HL-60/S4 treated with retinoic acid at 250 ng/mL for 4 days and 3 days (cell line): Measurements from ENCODE around the gene TMEM181.
"Not testable (repeated sequence)": the region's sequence is repeated elsewhere in the genome, so short reads cannot be mapped to it uniquely, and the experiment has no call there.

Experiments used
- in situ Hi-C: fragments of 300-500 bp; cut with MboI; formaldehyde crosslinking; loops from 2 replicates; pipeline ENCODE4 v1.7.0; 2022; ENCODE audit warnings: low sequenced_read_pairs

TMEM181 gene, protein sequence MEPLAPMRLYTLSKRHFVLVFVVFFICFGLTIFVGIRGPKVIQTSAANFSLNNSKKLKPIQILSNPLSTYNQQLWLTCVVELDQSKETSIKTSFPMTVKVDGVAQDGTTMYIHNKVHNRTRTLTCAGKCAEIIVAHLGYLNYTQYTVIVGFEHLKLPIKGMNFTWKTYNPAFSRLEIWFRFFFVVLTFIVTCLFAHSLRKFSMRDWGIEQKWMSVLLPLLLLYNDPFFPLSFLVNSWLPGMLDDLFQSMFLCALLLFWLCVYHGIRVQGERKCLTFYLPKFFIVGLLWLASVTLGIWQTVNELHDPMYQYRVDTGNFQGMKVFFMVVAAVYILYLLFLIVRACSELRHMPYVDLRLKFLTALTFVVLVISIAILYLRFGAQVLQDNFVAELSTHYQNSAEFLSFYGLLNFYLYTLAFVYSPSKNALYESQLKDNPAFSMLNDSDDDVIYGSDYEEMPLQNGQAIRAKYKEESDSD

GRCh38 chr6:158559895-158560835, at the start of gene TMEM181:
Gene TMEM181, plus strand, starts transcription at chr6:158560091. Its CDS starts 134 bp downstream, at chr6:158560225.
- in situ Hi-C loops, result no loop called here

DNA sequence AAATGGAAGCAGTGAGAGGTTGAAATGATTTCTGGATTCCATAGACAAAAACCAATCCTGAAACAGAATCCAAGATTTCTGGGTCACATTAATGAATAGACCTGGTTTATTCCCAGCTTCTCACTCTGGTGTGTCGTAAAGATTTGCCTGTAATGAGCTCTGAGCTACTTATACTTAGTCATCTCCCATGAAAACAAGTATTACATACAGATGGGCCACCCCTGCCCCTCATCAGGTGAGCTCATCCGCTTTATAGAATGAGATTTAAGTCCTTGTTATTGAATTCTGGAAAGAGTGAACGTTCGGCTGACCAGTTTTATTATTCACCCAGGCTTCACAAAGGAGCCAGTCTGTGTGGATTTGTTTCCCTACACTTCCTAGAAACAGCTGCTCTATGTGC, 47.1 kb upstream of the TMEM181 start:
- in situ Hi-C loops, result no loop called here

DNA sequence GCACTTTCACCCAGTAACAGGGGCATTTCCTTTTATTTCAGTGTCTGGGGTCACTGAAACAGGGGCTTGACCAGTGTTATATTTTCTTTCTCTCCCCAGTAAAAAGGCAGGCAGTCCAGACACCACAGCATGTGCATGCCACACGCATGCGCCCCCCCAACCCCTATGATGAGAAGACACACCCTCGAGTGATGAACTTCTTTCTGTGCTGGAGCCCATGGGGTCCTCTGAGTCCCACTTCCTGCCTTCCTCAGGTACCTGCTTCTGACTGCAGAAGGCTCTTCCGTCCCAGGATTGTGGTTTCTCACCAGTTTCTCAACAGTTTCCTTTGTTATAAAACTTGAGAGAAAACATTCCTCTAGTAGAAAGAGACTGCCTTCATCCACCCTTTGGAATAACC, 45.7 kb upstream of the TMEM181 start:
- in situ Hi-C loops, result no loop called here

DNA sequence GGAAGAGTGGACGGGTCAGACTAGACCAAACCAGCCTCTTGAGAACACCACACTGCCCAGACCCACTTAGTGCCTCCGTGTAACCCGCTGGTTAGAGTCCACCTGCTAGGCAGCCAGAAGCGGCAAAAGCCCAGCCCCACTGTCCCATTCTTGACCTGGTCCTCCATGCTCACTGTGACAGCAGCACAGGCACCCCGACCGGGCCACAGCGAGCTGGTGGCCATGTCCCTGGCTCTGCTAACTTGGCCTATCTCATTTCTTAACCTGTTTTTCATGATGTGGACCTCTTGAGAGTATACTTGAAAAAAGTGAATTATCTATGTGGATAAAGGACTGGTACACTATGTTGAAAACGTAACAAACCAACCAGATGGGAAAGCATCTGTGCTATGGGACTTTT, 44.9 kb upstream of the TMEM181 start:
- in situ Hi-C loops, result no loop called here

DNA sequence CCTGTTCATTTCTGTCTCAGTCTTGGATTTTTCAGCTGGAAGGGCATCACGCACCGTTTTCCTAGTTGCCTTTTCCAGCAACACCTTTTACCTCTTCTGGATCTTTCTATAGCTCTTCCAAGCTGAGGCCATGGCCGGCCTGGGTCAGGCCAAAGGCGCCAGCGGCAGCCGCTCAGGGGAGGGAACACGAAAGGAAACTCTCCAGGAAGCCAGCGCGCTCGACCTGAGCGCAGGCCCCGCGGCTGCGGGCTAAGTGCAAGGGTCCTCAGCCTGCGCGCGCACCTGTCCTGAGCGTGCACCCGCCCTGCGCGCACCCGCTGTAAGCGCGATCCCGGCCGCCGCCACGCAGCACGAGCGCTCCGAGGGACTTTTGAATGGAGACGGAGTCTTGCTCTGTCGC, 43.8 kb upstream of the TMEM181 start:
- in situ Hi-C loops, result no loop called here

DNA sequence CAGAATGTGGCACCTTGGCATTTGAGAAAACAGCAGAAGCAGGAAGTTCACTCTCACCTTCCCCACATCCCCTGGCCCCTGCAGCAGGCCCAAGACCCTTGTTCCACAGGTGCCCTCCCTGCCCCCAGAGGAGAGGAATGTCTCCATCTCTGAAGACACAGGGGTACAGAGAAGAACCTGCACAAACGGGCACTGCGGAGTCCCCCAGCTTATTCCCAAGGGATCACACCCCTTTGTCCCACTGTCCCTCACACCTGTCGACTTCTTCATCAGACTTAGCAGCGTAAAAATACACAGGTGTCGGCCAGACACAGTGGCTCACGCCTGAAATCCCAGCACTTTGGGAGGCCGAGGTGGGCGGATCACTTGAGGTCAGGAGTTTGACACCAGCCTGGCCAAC, 42.9 kb upstream of the TMEM181 start:
- in situ Hi-C loops, result no loop called here

DNA sequence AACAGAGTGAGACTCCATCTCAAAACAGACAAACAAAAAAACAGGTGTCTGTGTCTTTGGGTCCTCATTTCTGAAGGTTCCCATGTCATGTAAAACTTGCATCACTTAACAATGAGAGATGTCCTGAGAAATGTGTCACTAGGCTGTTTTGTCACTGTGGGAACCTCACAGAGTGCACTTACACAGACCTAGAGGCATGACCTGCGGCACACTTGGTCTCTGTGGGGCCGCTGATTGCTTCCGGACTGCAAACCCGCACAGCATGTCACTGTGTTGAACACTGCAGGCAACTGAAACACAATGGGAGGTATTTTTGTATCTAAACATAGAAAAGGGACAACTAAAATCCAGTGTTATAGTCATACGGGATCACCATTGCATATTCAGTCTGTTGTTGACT, 42.3 kb upstream of the TMEM181 start:
- in situ Hi-C loops, result no loop called here

- in situ Hi-C loops, result no loop called here
Observed at GRCh38 chr6:158518191-158519127, 41.4 kb upstream of the TMEM181 start.

GRCh38 chr6:158519300-158519699, 40.6 kb upstream of the TMEM181 start:
- in situ Hi-C loops, result no loop called here

DNA sequence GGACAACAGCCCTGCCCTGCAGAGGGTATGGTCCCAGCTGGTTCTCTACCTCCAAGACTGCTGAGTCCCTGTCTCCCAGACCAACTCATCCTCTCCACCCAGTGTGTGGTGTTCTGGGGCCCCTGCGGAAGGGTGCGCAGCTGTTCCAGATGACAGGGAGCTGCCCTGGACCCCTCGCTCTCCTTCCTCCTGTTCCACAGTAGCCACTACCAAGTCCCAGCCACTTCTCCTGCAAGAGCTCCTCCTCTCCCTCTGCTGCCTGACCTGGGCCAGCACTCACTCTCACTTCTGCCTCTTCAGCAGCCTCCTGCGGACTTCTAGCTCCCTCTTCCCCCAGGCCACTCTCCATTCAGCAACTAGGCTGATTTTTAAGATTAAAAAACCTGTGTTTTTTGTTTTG, 40.1 kb upstream of the TMEM181 start:
- in situ Hi-C loops, result no loop called here

DNA sequence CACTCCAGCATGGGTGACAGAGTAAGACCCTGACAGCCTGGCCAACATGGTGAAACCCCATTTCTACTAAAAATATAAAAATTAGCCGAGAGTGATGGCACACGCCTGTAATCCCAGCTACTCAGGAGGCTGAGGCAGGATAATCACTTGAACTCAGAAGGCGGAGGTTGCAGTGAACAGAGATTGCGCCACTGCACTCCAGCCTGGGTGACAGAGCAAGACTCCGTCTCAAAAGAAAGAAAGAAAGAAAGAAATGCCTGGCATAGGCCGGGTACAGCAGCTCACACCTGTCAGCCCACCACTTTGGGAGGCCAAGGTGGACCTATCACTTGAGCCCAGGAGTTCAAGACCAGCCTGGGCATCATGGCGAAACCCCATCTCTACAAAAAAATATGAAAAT, 38.9 kb upstream of the TMEM181 start:
- in situ Hi-C loops, result not testable (repeated sequence)

DNA sequence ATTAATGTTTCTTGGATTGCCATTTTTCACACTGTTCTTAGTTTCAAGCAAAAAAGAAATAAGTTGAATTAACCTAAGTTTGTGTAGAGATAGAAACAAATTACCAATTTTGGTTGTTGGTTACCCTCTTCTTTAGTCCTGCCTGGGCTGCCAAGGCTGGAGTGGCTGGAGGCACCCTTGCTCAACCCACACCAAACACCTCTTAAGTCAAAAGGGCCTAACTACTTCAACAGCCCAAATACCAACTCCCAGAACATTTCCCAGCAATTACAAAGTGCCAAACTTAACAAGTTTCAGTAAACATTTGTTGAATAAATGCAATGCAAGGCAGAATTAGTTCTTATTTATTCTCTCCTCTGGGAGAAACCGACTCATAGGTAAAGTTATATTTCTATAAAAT, 38.1 kb upstream of the TMEM181 start:
- in situ Hi-C loops, result no loop called here

- in situ Hi-C loops, result no loop called here
Observed at GRCh38 chr6:158522616-158523015, 37.3 kb upstream of the TMEM181 start.

GRCh38 chr6:158524311-158524710, 35.6 kb upstream of the TMEM181 start:
- in situ Hi-C loops, result no loop called here

DNA sequence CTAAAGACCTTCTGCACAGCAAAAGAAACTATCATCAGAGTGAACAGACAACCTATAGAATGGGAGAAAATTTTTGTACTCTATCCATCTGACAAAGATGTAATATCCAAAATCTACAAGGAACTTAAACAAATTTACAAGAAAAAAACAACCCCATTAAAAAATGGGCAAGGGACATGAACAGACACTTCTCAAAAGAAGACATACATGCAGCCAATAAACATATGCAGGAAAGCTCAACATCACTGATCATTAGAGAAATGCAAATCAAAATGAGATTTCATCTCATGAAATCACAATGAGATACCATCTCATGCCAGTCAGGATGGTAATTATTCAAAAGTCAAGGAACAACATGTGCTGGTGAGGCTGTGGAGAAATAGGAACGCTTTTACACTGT, 32.0 kb upstream of the TMEM181 start:
- in situ Hi-C loops, result not testable (repeated sequence)

- in situ Hi-C loops, result no loop called here
Observed at GRCh38 chr6:158528826-158529225, 31.1 kb upstream of the TMEM181 start.

- in situ Hi-C loops, result no loop called here
Observed at GRCh38 chr6:158529629-158530028, 30.3 kb upstream of the TMEM181 start.

DNA sequence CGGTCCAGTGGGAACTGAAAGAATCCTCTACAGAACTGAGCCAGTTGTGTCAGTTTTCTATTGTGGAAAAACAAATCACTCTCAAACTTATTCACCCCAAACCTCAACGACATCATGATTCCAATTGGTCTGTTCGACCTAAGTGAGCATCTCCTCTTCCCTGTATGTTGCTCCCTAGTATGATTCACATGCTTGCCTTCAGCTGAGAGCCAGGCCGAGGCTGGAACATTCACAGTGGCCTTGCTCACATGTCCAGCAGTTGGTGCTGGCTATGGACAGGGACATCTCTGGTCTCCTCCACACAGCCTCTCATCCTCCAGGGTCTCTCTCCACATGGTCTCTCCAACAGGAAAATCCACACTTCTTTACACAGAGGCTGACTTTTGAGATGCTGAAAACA, 28.3 kb upstream of the TMEM181 start:
- in situ Hi-C loops, result no loop called here

- in situ Hi-C loops, result no loop called here
Observed at GRCh38 chr6:158531970-158532369, 27.9 kb upstream of the TMEM181 start.

GRCh38 chr6:158536084-158536890, 23.6 kb upstream of the TMEM181 start:
- in situ Hi-C loops, result no loop called here
